SK-N-DZ (cell line): ENCODE data around the gene NTNG1.
"Not testable (repeated sequence)": the region's sequence is repeated elsewhere in the genome, so short reads cannot be mapped to it uniquely, and the experiment has no call there.

Experiments used
- DNase-seq: peaks from one replicate; pipeline ENCODE4 v3.0.0-alpha.2; 2015; ENCODE audit warnings: low spot score

Gene NTNG1

DNA sequence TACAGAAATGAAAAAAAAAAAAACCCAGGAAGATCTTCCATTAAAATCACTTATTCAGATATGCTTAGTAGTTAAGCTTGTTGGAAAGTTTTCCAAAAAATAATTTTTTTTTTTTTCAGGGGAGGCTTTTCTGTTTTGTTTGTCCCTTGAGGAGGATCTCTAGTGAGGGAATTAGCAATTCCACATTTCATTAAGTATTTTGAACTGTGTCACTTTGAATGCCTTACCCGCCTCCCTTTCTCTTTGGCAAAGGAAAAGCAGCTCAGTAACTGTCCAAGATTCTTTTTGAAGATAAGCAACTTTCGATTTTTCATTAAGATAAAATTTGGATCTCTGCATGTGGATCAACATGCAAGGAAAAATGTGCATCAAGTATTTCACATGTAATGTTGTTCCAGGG, 1.8 kb downstream of the NTNG1 start:
- DNase-seq: no peak

DNA sequence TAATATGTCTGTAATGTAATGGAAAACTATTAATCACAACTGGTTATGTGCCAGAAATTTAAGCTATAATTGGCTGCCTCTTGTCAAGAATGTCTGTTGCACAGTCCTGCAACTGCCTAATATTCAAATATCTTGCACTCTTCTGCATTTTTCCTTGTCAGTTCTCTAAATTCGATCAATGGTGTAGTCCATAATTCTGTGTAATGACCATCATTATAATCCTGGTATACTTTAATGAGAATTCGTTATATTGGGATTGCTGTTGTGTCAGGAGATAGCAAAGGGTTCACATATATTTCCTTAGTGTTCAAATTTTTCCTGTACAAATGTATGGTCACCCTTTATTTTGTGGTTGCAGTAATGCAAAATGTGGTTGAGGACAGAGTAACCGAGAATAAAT, 4.8 kb downstream of the NTNG1 start:
- no peak for DNase-seq

DNA sequence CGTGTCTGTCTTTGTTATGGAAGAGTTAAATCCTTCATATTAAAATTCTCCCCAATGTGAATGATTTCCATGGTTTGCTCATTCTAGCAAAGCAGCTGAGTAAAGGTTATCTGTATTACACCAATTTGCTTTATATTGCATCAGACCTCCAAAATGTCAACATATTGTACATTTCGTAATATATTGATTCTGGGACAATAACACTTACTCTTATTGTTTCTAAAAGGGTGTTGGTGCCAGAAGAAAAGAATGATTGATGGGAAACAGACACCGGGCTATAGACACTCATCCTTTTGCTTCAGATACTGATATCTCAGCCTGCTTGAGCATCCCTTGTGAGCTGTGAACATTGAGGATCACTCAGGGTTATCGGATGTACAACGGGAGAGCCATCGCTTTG, 7.0 kb downstream of the NTNG1 start:
- no peak for DNase-seq

DNA sequence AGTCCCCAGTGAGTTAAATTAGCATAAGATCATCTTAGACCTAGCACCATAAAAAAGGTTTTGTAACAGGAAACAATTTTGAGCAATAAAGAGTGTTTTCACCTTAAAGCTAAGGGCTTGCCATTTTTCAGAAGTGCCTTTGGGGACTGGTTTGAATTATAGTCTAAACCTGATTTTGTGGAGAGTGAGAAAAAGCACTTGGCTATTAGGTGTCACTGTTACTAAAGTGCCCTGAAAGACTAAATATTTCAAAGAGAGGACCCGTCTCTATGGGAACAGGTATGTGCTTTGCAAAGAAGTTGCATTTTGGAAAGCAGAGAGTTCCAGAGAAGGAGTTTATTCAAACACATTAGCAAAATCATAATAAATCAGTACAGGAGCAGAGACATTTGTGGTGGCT, 9.1 kb downstream of the NTNG1 start:
- DNase-seq: no peak

DNA sequence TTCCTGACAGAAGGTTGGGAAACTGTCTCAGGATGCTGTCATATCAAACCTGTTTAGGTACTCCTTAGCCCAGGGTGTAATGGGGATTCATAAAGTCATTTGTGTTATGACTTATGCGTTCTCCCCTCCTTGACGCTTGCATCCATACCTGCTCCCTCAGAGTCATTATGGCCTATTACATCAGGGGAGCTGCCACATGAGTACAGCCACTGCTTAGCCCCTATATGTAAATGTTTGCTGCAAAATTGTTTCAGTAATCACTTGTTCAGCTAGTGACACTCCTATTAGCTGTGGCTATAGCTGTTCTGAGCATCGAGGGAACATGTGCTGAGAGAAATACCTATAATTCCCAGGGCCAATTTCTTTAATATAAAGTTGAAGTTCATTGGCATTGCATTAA, 10.5 kb downstream of the NTNG1 start:
- DNase-seq: no peak

DNA sequence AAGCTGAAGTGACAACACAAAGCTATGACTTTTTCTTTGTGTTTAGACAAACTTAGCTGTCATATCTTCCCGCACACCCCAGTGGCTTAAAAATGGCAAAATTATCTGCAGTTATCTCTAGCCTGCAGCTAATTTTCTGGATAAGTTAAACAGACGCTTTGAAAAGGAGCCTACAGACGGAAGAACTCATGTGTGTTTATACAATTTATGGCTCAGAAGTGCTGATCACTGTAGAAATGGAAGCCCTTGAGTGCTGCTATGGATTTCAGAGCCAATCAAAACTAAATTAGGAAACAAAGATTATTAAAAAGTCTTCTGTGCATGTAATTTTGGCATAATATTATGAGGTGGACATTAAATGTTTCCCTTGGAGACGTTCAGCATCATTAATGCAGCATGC, 11.6 kb downstream of the NTNG1 start:
- no peak for DNase-seq

DNA sequence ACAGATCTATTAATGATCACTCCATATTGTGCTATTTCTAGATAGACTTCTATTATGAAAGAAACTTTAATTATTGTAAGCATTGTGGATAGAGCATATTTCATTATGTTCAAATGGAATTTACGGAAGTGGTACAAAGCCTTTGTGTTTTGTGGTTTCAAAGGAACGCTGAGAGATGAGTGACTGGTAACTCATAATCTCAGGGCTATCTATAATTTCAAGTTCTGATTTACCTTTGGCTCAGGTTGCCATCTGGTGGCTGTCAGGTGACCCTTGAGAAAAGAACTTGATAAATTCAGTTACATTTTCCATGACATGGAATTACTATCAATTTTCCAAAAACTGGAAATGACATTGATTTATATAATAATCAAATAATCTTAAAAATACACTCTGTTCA, 12.2 kb downstream of the NTNG1 start:
- peak; percentile 34 for DNase-seq

DNA sequence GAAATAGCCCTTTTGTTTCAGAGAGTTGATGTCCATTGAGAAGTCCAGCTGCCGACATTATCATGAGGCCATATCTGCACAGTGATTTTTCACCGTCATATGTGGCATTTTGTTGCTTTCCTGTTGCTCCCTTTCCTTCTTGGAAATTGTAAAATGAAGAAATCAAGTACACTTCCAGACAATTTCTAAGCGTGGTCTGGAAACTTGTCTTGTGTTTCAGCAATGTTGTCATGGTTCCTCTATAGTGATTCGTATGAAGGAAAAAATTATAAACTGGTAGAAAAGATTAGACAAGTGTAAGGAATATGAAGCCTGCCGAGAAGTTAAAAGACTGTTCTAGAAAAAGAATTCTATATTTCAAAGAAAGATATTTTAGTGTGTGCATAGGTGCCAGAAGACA, 17.7 kb downstream of the NTNG1 start:
- DNase-seq: no peak

DNA sequence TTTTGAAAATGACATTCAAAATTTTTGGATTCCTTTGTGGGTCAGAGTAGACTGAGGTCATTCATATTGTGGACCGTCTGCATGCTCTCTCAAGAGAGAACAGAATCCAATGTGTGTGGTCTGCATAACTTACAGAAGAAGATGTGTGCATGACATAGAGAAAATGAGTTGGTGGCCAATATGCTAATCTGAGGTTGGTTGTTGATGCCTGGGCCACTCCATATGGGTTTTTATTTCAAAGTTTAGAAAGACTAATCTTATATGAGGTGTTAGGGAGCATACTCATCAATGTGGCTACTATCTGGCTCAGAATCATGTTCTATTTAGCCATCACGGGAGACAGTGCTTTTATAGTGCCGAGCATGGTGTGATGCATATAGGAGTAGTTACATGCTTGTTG, 18.2 kb downstream of the NTNG1 start:
- DNase-seq: no peak

DNA sequence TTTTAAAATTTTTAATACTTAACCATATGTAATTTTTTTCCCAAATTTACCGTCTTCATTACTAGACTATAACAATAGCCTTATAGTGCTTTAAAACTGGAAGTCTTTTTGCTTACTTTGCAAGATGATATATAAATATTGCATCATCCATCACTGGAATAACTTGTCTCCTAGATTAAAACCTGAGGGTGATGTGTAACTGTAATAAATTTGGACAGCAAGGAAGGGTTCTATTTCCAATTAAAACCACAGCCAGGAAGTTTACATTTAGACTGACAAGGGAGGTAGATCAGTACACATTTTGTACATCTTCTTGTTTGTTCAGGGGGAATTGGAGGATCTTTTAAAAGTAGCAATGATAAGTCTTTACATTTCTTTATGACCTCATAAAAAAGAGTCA, 21.9 kb downstream of the NTNG1 start:
- DNase-seq: no peak

DNA sequence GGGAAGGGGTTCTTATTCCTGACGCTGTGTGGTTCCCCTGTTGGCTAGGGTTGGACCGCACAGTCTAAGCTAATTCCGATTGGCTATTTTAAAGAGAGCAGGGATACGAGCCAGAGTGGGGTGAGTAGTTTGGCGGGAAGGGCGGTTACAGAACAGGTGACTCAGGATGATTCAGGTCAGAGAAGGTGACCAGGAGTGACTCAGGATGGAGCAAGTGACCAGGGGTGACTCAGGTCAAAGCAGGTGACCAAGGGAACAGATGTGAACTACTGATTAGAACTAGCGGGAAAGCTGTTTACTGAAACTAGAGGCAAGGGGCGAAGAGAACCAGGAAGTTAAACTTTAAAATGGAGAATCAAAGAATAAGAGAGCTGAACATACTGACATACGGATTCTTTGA, 24.1 kb downstream of the NTNG1 start:
- DNase-seq: not testable (repeated sequence)

DNA sequence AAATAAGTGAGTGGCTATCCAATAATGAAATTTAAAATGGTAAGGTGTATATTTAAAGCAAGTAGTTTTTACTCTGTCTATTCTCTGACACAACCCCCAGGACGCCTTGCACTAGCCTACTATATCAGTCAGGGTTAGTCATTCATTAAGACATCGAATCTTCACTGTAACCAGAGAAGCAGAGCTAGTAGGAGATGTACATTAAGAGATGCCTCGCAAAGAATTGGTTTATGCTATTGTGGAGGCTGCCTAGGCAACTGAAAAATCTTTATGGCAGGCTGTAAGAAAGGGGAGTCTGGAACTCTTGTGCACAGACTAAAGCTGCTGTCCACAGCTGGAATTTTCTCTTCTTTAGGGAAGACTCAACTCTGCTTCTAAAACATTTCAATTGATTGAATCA, 28.8 kb downstream of the NTNG1 start:
- DNase-seq: no peak

DNA sequence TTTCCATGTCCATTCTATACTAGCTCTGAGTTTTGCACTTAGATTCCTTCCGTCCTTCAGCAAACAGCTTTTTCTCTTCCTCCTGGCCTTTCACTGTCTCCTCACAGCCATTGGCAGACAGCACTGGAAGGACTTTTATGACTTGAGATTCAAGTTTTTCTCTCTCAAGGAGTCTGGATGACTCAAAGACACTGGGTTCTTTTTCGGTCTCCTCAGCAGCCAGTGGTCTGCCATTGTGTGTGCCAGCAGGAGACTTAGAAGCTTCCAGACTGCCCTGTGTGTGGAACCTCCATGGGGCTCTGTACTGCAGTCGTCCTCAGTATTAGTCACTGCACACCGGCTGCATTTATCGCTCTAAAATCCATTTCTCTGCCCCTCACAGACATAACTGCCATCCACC, 30.5 kb downstream of the NTNG1 start:
- no peak for DNase-seq

DNA sequence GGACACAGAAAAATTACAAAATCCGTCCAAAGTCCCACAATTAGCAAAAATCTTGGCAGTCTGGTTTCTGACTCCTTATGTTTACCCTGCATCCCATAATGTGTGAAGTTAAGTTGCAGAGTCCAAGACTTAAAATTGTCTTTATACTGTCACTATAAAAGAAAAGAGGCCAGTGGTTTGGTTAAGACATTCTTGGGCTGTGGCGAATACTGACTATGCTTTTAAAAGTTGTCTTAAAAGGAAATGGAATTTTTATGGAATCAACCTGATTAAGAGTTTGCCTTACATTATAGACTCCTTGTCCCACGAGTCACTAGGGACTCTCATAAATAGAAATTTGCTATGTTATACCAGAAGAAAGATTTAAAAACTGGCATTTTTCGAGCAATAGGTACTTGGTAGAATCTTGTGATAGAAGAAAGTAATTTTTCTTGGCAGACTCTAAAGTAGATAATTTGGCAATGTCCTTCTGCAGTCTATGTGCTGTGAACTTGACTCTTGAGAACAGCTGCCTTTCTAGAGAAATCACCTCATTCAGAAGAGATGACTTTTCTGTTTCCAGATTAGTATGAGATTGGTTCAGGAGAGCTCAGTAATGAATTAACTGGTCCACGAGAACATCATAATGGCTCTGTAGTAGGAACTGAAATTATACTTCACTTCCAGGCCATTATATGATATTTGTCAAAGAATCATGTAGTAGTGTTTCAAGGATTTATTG, 31.8 kb downstream of the NTNG1 start:
- no peak for DNase-seq

DNA sequence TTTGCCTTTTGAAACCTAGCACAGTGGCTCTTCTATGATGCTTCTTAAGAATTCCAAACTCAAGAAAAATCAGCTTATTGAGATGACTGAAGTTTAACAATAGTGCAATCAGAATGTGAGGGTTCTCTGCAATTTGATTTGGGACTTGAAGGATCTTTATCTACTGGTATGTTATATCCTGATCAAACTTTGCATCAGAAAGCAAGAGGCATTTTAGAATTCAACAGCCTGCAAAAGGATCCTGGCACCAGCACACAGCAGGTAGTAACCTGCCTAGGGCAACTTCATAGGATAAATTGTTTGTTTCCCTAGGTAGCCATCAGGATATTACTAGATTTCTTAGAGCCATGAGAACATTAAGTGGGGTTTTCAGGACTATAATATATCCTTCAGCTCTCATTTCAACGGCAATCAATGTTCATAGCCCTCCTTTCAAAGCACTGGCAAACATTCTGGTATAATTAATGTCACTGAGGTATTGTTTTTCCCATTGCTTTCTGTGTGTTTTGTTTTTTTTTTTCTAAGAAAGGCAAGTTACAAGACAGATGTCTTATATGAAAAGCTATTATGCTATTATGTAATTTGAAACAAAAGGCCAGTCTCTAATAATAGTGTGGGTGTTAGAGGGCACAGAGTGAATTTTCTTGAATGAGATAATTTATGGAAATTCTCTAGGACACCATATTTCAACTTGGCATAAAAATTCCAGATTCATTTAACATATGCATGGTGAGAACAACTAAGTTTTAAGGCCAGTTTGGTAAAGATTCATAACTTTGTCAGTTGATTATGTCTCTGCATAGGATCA, 34.5 kb downstream of the NTNG1 start:
- DNase-seq: no peak

DNA sequence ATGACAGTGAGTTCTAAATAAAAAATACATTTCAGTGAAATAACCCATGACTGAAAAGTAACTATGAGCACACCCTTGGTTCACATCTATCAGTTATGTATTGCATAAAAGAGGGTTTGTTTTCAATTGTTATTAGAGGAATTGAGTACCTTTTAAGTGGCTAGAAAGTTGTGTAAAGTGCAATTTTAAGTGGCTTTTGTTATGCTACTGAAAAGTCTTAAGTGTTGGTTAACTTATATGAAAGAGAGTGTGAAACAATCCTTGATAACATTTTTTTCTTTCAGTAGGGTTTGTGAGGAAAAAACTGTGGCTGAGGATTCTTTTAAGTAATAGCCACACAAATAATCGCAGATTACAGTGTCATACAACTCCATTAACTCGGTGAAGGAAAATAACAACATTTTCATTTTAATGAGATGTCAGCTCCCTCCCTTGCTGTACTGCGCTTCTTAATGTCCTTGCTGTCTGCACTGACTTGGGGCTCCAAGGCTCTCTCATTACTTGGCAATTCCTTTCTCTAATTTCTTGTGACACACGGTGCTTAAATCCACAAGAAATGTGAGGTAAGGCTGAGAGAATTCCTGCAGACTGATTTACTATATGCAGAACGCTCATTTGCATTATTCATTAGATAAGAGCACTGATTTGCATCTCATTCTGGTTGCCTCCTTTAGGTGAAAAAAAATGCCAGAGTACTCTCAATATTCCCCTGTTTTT, 40.6 kb downstream of the NTNG1 start:
- DNase-seq: no peak

DNA sequence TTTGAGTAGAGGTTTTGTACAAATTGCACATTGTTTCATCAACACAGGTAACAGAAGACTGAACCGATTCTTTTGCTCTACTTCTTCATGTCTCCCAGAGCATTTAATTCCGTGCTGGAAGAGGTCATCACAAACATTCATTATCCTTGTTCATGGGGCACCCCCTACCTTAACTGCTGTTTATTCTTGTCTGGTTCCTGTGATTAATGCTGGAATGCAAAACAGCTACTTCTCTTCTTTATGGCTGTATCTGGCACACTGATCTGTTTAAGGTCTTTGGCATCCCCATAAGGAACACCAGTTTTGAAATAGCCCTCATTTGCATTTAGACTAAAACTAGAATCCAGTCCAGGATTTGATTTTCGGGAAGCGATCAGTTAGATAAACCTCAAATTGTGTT, 42.2 kb downstream of the NTNG1 start:
- no peak for DNase-seq

DNA sequence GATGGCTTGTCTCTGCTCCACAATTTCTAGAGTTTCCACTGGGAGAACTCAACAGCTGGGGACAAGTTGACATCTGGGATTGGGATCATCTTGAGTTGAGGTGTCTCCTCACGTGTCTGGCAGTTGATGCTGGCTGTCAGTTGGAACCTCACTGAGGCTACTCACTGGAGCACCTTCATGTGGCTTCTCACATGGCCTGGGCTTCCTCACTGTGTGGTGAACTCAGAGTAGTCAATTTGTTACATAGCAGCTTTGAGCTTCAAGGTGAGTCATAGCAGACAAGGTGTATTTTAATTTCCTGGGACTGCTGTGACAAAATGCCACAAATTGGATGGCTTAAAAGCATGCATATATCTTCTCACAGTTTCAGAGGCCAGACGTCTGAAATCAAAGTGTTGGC, 44.0 kb downstream of the NTNG1 start:
- DNase-seq: no peak

DNA sequence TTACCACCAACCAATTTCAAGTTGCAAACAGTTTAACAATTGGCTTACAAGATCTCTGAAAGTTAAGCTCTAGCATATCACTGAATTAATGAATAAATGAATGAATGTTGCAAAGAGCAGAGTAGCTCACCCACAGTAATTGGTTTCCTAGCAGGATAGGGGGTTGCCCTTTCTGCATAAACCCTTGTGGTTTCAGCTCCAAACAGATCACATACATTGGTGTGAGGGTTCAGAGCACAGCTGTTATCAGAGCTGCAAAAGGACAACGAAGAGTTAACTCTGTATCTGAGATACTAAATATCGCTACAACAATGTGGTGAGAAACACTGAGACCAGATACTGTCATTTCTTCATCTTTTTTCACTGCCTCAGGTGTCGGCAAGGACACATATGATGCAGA, 46.6 kb downstream of the NTNG1 start:
- no peak for DNase-seq

DNA sequence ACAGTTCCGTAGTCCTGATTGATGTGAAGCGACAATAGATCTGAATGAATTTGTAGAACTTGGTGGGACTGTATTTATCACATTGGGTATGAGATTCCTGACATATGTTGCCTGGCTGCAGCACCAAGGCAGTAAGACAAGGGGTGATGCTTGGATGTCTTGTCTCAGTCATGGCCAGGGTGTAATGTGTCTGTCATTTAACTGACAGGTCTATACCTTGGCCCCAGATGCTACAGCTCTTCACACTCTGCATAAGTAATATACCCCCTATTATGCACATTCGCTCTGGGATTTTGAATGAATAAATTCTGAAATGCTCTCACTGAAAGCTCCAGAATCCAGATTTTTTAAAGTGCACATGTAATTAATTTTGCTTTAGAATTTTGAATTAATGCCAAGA, 47.3 kb downstream of the NTNG1 start:
- no peak for DNase-seq

DNA sequence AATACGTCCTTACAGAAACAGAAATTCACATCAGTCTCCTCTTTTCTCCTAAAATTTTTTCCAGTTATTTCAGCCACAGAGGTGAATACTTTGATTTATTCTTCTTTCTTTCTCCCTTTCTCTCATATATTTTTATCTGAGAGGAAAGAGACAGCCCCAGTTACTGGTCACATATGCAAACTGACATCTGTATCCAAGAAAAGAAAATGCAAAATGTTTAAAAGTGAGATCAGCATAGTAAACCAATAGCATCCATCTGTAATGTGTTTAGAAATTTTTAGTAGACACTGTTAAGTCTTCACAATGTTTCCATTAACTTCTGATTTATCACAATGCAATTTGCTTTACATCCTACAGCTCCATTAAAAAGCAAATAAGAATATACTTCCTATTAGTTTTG, 53.5 kb downstream of the NTNG1 start:
- no peak for DNase-seq

DNA sequence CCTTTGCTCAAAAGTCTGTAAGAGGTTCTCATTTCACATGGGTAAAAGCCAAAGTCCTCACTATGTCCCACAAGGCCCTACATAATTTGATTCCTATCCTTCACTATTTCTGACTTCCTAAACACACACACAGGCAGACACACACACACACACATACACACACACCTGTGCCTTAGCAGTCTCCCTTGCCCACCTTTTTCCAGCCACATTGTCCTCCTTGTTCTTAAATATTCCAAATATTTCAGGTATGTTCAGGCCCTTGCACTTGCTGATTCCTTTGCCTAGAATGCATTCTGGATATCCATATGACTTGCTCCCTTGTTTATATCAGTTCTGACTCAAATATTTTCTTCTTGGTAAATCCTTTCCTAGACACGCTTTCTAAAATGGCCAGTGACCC, 54.6 kb downstream of the NTNG1 start:
- no peak for DNase-seq
